ENCODE measurements around the gene TCAF2.
"Not testable (repeated sequence)": the region's sequence is repeated elsewhere in the genome, so short reads cannot be mapped to it uniquely, and the experiment has no call there.

TCAF2 gene

DNA sequence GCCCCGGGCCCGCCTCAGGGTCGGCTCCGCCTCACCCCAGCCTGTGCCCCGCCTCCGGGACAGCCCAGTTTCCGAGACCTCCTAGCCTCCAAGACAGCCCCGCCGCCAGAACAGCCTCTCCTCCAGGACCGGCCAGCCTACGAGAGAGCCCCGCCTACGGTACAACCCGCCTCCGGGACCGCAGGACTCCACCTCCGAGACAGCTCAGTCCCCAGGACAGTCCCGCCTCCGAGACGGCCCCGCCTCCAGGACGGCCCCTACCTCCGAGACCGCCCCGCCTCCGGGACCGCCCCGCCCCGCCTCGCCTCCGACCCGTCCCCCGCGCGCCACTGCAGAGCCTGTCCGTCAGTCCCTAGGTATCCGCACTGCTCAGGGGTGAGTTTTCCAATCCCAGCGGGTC is at the start of gene TCAF2:
TSS of gene TCAF2 (plus strand) at position 329 of the 400 bp plus-strand sequence.
- DNase-seq: not testable (repeated sequence)

DNA sequence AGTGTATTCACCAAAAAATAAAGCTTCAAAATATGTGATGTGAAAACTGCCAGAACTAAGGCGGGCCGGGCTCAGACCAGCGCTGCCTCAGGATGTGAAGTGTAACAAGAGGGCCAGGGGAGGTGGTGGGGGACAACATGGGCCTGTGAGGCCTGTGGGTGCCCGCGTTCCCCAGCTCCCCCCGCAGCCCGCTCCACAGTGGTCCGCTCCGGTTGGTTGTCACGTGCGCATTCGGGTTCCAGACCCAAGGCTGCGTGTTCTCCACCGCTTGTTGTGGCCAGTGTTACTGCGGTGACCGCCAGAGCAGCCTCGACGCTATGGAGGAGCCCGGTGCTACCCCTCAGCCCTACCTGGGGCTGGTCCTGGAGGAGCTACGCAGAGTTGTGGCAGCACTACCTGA is 49.3 kb upstream of the TCAF2 start, which contains the start of gene CTAGE15:
TSS of gene CTAGE15 (plus strand) at position 301 of the 400 bp plus-strand sequence. CDS start at position 318, 17 bp downstream.
- DNase-seq: not testable (repeated sequence)

- DNase-seq: not testable (repeated sequence)
These were observed 32.6 kb upstream of the TCAF2 start for GRCh38 chr7:143588183-143588582.

GRCh38 chr7:143589897-143590296 is 30.9 kb upstream of the TCAF2 start:
- DNase-seq: not testable (repeated sequence)

DNA sequence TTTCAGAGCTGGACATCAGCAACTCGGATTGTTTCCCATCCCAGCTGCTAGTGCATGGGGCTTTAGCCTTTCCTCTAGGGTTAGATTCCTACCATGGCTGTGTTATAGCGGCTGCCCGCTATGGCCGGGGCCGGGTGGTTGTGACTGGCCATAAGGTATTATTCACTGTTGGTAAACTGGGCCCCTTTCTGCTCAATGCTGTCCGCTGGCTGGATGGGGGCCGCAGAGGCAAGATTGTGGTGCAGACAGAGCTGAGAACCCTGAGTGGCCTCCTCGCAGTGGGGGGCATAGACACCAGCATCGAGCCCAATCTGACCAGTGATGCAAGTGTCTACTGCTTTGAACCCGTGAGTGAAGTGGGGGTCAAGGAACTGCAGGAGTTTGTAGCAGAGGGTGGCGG is 22.7 kb upstream of the TCAF2 start:
- not testable (repeated sequence) for DNase-seq

DNA sequence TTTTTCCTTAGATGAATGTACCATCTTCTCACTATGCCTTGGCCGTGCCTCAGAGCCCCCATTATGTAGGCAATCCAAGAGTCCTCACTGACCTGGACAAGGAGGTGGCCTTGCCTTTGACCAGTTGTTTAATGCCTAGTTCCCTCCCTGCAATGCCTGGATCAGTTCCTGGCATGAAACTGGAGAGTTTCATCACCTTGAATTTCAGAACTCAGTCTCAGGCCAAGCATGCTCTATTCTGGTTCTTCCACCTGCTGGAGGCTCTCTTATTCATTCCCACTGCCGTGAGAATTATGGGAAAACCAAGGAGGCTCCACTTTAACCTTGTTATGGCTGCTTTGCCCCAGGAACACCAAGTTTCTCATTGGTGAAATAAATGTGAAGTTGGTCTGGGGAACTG is 17.2 kb upstream of the TCAF2 start:
- DNase-seq: not testable (repeated sequence)

GRCh38 chr7:143606088-143606487 is 14.7 kb upstream of the TCAF2 start:
- DNase-seq: not testable (repeated sequence)

DNA sequence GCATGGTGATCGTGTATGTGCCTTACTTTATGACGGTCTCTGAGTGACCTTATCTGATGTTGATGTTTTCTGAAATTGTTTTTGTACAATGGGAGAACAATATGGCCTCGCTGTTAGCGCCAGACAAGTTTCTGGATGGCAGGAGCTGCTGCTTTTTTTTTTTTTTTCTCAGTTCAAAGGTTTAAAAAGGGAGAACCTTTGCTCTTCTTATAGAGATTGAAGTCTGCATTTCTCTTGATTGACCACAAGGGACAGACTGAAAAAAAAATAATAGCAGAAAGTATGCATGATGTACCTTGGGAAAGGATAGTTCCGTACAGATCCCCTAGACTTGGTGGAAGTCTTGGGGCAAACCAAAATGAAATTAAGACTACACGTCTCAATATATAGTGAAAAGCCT is 5.2 kb upstream of the TCAF2 start:
- DNase-seq: not testable (repeated sequence)

GRCh38 chr7:143617204-143617603 is 3.6 kb upstream of the TCAF2 start:
- not testable (repeated sequence) for DNase-seq

- not testable (repeated sequence) for DNase-seq
These were observed 716 bp upstream of the TCAF2 start for GRCh38 chr7:143620058-143620457.

DNA sequence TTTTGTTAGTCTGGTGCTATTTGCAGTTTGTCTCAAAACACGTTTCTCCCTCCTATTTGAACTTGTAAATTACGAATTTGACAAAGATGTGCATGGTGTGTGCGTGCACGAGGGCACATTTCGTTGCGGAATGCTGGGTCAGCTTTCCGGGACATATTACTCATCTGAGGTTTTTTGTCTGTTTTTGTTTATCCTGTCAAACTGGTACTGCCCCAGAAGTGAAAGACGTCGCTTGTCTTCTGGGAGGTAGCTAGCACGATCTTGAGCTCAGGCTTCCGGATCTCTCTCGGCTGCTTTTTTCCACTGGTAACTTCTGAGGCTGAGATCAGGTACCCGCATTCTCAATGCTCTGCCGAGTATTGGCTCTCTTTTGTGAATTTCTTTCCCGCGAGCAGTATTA is 401 bp downstream of the TCAF2 start:
- not testable (repeated sequence) for DNase-seq

DNA sequence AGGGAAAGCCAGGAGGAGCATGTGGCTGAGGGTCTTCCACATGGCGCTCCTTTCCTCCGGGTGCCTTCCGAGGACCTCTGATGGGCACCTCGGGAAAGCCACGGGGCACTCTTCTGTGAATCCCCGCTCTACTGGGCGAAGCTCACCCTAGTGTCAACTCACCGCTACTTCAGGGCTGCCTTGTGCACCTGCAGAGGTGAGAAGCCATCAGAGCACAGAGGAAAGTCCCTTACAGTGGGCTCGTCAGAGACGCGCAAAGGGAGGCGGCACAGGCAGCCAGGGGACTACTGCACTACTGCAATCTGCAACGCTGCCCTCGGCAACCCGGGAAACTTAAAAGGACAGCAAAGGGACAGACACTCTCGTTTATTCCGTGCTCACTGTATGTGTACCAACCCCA is 1.4 kb downstream of the TCAF2 start:
- DNase-seq: not testable (repeated sequence)

- not testable (repeated sequence) for DNase-seq
These were observed 9.9 kb downstream of the TCAF2 start for GRCh38 chr7:143630653-143631052.

DNA sequence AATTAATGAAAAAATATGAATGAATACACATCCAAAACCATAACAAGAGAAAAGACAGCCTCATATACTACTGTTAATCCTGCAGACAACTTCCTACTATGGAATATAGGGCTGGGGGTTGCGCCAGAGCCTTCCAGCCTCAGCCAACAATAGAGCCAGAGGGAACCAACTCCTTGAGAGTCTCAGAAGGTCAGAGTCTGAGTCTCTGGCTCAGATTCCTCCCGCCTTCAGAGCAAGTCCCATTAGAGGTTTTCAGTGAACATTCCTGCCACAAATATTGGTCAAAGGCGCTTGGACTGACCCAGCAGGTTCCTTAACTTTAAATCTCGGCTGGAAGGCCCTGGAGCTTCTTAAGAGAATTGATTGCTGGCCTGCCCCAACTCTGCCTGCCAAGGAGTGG is 11.7 kb downstream of the TCAF2 start:
- DNase-seq: not testable (repeated sequence)

DNA sequence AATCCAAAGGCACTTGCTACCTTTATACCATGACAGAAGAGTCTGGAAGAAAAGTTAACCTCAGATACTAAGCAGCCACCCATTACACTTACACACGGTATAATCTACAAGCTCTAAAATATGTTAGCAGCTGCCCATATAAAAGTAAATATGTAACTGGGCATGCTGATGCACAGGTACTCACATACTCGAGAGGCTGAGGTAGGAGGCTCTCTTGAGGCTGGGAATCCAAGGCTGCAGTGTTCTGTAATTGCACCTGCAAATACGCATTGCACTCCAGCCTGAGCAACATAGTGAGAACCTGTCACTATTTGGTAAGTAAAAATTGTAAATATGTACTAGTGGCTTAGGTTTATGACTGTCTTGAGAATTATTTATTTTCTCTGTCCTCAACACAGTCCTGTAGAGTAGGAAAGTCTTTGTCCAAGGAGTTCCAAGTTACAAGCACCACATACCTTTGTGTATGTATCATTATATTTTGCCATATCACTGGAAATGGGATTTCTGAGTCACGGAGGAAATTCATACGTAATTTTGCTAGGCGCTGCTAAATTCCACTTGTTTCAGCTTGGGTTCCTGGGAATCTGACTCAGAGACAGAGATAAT is 12.3 kb downstream of the TCAF2 start:
- DNase-seq: not testable (repeated sequence)

DNA sequence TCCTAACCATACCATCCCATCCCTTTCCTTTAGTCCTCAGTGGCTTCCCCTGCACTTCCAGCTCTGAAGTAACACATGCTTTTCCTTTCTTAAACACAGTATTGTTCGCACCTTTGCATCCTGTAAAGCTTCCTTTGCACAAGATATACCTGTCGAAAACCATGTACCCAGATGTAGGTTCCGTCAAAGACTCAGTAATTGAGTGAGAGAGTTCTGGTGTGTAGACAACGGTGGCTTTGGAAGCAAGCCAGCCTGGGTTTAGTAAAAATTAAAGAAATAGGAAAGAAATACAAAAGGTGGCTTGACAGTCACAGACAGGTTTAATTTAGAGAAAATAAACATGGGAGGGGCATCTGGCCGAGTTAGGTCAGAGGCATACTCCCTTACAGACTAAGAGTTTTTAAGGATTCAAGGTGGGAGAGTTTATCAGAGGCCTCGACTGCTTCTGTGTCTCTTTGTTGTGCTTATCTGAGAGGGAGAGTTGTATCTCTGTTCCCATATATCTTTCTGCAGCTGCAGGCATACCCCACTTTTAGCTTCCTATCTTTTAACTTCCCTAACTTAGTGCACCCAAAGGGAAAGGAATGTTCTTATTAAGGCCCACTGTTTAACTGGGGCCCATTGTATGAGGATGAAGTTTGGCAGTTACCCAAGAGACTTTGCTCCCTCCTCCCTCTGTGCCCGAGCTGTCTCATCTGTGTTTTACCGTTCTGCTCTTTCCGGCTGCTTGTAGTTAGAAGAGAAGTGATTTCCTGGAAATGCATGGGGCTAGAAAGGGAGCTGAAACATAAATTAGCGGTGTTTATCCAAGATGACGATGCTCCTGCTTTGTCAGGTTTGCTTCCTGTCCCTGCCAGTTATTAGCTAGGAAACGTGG is 14.8 kb downstream of the TCAF2 start:
- DNase-seq: not testable (repeated sequence)

- DNase-seq: not testable (repeated sequence)
These were observed 18.6 kb downstream of the TCAF2 start for GRCh38 chr7:143639372-143639771.

DNA sequence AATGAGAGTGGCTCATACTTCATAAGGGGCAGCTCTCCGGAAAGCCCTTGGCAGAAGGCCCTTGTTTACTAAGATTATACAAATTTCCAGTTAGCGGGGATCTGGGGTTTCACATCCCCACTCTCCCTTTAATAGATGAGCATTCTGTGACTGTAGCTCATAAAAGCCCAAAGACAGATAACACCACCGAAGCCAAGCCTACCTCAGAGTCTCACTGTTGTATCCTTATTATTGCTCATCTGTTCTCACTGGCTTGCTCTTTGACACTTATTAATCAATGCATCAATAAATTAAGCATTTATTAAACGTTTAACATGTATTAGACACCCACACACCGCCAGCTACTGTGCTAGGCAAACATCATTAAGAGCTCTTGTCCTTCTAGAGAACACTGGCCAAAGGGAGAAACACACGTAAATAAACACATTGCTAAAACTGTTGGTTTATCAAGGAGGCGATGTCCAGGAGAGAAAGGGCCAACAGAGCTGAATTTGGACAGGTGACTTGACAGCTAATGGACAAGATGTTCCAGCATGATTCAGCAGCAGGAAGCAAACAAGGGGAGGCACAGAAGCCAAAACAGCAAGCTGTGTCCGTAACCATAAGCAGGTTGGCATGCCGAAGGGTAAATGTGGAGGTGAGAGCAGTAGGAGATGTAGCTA is 19.9 kb downstream of the TCAF2 start:
- not testable (repeated sequence) for DNase-seq

DNA sequence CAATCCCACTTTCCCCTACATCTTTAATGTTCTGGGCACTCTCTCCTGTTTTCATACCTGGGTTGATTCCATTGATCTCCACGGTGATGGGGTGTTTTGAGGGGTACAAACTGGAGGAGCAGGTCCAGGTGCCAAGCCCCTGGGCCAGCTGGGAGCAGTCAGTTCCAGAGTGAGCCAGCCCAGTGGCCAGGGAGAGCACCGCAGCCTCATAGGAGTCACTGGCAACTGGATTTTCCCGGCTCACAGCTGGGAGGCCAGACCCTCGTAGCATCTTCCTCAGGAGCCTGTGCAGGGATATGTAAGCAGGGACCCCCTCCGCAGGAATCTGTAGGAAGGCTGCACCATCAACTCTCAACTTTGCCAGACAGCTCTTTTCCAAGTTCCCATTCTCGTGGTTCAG is 25.8 kb downstream of the TCAF2 start:
- not testable (repeated sequence) for DNase-seq

DNA sequence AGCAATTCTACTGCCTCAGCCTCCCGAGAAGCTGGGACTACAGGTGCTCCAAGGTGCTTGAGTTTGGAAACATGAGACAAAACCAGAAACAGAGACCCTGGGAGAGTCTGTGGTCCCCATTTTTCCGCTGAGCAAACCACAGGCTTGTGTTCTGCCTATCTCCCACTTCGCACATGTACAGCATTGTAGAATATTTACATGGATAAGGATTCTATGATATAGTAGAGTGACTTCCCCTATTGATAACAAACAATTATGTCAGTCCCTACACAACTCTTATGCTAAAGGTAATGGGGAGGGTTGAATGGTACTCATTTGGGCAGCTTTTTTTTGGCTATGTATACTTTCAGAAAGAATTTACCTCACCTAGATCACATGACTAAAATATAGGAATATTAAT is 29.1 kb downstream of the TCAF2 start:
- not testable (repeated sequence) for DNase-seq

DNA sequence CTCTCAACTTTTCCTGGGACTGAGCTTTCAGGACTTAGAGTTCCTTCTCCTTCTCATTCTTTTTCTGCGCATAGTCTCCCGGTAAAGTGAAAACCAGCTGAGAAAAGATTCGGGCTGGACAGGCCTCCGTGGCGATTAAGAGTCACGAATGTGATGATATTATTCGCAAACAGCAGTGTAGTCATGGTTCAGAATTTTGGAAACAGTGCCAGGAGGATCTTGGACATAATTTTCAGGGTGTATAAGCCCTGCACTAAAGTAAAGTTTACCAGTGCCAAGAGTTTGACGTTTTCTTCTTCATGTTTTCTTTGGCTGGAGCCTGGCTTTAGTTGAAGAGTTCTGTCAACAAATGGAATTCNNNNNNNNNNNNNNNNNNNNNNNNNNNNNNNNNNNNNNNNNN is 29.7 kb downstream of the TCAF2 start:
- not testable (repeated sequence) for DNase-seq

Data from SHP77 treated with DMSO at 0.1 percent for 48 hours (cell line).